HG03280 (cell line): Measurements from ENCODE around the gene PCBP3.

Experiments
- ATAC-seq: cut with Tn5 transposase; IDR thresholded peaks from one replicate; pipeline ENCODE4 v1.9.1; 2021; ENCODE audit warnings: mild to moderate bottlenecking, moderate library complexity; ENCODE audit not compliant: unreplicated experiment

Gene PCBP3

DNA sequence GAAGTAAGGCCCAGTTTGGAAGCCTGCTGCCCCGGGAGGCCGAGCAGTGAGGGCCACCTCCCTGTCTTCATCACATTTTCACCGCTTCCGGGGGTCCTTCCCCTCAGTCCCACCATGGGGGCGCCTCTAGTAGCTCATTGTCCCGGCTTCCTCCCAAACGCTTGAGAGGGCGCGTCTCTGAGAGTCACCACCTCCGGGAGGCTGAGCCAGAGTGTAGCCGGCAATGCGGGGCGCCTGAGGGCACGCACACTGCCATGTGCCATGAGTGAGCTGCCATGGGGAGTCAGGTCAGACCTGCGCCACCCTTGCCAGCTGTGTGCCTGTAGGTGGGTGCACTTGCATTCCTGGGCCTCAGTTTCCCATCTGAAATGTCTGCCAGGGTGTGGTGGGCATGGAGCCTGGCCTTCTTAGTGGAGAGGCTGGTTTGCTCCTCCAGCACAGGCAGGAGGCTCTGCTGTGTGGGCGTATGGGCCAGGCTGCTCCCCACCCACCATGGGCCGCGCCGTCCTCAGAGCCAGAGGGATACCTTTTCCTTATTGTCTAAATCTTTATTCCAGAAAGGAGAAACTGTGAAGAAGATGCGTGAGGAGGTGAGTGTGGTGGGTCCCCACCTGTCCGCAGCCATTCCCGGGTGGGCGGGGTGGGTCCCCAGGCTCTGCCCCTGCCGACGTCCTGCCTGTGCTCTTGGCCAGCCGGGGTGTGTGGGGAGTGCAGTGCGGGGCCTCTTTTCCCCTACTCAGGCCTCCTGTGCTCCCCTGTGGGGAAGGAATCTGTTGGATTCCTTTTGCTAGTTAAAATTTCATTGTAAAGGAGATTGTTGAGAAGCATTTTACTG is 256.7 kb downstream of the PCBP3 start:
- ATAC-seq = no peak

DNA sequence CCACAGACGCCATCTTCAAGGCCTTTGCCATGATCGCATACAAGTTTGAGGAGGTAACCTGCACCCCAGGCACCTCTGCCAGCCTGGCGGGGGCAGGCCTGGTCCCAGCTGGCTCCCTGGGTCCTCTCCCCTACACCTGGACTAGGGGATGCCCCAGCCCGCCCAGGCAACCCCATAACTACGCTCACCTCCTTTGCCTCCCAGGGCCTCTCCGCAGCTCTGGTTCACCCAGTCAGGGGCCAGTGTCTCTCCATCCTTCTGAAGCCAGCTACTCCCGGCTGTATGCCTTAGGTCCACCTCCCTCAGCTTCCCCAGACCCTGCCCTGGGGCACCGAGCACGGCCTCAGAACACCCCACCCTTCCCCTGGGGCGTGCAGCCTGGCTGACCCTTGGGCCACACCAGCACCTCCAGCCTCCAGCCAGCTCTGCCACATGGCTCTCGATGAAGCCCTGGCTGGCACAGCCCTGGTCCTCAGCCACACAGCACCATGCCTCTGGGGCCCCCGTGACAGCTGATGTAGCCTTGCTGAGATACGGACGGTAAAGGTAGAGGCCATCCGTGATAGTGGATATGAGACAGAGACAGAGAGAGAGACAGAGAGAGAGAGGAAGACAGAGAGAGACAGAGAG is 257.7 kb downstream of the PCBP3 start:
- ATAC-seq = no peak

DNA sequence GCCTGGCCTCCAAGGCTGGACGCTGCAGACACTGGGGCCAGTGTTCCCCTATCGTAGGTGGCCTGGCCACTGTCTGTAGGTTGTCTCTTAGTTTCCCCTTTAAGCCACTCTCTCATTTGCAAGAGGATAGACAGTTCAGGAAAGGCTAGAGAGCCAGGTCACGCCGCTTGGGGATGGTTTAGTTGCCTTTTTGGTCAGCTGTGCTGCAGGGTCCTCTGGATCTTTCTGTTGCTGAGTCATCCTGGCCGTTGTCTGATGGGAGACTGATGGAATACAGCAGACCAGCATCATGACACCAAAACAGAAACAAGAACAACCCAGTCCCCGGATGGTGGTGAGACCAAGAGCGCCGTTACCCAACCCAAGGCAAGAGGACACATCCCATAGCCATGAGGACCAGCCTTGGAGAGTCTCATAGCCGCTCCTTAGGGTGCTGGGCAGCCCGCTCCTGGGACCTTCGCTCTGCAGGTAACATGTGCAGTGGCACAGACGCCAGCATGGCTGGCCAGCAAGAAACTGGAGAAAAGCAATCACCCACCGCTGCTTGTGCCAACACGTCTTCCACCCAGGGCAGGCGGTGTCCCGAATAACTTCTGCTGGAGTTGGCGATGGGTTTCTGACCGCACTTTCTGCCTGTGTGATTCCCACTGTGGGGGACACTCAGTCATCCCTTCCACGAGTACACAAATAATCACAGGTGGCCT is 258.9 kb downstream of the PCBP3 start:
- no peak for ATAC-seq

DNA sequence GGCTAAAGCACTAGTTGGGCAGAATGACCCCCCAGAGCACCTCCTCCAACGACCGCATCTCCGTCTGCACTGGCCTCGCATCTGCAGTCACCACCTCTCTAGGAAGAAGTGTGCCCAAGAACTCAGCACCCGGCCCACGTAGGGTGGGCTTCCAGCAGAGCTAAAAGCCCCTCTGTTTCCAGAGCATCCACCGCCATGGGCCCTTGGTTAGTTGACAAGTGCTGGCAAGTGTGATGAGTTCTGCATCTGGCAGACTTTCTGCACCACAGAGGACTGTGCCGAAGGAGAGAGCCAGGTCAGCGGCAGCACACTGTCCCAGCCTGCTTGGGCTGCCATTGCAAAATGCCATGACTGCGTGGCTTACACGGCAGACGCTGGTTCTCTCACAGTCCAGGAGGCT is 261.7 kb downstream of the PCBP3 start:
- no peak for ATAC-seq

DNA sequence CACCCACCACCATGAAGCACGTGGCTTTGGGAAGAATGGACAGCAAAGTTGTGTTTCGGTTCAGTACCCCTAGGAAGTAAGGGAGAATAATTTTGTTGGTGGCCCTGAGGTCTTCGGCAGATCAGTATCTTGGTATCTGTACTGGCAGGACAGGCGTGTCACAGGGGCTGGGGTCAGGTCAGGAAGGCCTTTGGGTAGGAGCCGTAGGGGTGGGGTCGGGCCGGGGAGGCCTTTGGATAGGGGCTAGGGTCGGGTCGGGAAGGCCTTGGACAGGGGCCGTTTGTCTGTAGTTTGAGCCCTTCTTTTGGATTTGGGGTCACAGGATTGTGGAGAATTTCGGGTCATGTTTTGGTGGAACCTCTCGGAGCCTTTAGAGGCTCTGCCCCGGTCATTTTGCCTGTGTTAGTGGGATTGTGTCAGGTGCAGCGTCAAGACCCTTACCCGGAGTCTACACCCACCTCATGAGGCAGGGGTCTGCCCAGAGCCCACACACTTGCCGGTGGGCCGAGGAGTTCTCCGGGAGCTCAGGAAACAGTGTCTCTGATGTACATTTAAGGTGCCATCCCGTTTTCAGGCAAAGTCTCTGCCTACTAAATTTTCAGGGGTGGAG is 262.8 kb downstream of the PCBP3 start:
- ATAC-seq = no peak

DNA sequence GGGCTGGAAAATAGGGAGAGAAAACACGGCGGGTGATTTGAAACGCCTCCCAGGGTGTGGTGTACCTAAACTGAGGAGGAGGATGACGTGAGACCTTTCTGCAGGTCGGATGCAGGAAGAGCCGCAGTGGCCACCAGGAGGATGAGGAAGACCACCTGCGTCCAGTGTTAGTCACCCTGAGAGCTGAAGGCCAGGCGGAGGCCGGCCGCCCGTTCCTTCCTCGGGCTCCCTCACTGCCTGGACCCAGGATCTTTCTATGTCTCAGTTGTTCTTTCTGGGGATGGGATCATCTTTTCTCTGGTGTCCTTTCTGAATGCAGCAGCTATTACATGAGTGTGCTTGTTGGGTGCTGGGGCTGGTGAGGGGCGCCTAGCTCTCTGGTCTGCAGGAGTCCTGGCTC is 263.3 kb downstream of the PCBP3 start:
- ATAC-seq = no peak

DNA sequence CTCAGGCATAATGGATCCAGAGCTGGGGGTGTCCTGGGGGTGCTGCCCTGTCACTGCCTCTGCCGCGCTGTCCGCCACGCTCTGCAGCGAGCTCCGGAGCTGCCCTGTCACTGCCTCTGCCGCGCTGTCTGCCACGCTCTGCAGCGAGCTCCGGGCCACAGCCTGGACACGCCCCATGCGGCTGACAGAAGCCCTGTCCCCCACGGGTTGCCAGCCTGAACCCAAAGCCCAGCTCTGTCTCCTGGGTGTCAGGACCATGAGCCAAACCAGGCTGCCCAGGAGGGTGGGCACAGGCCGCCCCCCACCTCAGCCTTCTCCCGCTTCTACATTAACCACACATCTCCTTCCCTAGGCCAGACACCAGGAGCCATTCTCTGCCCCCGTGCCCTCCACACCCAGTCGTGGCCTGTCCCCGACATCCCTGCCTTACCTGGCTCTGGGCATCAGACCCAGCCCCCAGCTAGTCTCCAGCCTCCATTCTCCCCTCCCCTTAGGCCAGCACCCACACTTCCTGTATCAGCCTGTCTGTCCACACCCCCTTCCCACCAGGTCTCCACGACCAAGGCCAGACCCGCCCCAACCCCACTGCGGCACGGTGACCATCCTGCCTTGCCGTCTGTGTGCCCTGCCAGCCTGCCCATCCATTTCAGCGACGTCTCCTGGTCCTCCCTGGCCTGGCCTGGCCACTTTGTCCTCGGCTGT is 265.2 kb downstream of the PCBP3 start:
- ATAC-seq = no peak

DNA sequence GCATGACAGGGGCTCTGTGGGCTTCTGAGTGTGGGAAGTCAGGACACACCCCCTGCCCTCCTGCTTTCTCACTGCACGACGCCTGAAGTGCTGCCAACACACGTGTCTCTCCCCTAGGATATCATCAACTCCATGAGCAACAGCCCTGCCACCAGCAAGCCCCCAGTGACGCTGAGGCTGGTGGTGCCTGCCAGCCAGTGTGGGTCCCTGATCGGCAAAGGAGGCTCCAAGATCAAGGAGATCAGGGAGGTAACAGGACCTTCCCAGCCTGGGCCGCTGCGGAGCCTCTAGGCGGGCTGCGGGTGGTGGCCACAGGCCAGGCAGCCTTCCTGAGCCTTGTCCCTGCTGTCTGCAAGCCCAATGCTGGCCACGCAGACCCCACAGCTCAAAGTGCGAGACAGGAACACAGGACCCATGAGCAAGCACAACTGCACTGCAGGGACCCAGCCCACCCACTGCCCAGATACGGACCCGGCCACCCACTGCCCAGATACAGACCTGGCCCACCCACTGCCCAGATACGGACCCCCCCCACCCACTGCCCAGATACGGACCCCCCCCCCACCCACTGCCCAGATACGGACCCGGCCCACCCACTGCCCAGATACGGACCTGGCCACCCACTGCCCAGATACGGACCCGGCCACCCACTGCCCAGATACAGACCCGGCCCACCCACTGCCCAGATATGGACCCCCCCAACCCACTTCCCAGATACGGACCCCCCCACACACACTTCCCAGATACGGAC is 265.9 kb downstream of the PCBP3 start:
- no peak for ATAC-seq

DNA sequence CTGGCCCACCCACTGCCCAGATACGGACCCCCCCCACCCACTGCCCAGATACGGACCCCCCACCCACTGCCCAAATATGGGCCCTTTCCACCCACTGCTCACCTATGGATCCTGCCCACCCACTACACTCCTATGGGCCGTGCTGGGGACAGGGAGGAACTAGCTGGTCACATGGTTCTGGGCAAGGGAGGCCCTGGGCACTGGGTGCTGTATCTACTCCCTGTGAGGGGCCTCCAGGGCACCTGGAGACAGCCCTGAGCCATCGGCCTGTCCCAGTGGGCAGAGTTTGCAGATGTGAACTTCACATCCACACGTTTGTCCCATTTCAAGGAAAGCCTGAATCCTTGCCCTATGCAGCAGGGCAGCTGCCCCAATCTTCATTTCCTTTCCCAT is 266.6 kb downstream of the PCBP3 start:
- ATAC-seq = no peak

DNA sequence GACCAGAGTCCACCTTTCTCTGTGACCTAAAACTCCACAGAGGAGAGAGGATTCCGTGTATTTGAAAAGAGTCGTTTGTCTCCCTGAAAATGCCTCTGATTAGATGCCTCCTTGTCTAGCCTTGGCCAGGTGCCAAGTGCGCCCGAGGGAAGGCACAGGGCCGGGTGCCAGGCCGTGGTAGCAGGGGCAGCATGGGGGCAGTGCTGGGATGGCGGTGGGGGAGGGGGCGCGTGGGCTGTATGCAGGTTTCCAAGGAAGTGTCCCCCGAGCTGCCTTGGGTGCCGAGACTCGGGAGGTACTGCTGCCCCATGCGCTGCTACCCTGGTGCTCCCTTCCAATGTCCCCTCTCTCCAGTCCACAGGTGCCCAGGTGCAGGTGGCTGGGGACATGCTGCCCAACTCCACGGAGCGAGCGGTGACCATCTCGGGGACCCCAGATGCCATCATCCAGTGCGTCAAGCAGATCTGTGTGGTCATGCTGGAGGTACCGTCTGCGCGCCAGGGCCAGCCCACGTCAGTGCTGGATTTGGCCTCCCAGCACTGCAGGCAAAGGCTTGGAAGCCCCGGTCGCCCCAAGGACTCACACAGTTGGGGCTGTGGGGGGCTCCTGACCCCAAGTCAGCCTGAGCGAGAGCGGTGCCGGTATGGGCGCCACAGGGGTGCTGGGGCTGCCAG is 267.2 kb downstream of the PCBP3 start:
- no peak for ATAC-seq

DNA sequence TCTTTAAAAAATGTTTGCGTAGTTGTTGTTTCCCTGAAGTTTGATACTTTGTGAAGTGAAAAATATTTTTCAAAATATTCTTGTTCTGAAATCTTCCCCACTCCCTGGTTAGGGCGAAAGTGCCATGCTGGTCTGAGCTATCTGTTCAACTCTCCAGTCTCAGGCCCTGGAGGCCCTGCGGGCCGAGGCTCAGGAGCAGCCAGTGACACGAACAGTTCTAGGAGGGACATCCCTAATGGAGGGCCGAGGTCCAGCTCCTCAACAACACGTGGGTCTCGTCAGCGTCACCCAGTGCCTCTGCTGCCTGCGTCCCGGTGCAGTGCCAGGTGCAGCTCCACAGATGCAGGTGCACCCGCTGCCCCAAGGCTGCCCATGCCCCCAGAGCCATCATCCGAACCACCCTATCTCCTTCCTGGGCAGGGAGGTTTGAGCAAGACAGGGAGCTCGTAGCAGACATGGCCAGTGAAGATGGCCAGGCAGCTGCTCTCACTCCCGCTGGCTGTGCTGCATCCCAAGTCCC is 268.3 kb downstream of the PCBP3 start:
- no peak for ATAC-seq

DNA sequence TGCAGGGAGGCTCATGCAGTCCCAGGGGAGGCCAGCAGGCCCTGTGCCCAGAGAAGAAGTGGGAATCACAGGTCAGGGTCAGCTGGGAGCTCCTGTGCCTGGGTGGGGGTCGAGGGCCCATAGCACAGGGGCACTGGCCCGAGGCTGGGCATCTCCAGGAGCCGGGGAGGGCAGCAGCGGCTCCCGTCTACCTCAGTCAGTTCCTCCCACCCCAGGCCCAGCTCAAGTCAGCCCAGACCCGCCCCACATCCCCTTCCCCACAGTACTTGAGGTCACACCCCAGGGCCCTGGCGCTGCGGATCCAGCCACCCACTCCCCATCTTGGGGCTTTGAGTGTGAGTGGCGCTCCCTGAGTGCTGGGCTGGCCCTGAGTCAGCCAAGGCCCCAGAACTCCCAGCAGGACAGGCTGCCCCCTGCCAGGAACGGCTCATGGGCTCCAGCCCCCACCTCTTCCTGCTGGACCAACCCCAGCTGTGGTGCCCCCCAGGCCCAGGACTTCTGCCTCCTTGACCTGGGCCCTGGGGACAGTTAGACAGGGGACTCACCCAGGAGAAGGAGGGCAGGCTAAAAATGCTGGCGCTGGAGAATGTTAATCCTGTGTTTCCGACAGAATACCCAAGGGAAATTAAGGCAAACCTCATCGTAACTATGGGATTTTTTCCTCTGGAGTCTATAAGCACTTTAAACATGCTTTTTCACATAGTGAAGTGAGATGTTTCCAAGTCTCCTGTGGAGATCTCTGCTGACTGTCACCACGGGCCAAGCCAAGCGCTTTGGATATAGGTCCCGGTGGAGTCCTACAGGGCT is 269.3 kb downstream of the PCBP3 start:
- no peak for ATAC-seq

DNA sequence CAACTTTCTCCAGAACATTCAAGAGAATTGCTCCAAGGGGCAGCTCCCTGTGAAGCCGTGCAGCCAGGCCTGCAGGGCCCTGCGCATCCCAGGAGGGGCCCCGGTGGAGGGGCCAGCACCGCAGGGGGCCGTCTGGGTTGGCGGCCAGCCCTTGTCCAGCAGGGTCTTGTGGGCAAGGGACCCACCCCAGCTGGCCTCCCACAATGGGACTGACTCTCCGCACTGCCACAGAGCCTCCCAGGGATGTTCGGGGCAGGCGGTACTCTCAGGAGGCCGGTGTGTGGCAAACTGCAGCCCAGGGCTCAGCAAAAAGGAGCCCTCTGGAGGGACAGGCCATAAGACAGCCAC is 269.9 kb downstream of the PCBP3 start:
- no peak for ATAC-seq

DNA sequence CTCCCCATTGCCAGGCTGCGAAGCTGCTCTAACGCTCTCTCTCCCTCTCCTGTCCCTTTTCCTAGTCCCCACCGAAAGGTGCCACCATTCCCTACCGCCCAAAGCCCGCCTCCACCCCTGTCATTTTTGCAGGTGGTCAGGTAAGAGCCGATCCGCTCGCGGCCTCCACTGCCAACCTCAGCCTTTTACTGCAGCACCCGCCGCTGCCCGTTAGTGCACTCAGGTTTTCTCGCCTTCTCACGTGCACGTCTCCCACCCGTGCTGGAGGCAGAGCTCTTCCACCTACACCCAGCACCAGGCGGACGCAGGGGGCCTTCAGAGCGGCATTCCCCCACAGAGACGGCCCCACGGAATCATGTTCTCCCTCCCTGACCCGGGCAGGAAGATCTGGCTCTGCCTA is 270.4 kb downstream of the PCBP3 start:
- ATAC-seq = no peak

DNA sequence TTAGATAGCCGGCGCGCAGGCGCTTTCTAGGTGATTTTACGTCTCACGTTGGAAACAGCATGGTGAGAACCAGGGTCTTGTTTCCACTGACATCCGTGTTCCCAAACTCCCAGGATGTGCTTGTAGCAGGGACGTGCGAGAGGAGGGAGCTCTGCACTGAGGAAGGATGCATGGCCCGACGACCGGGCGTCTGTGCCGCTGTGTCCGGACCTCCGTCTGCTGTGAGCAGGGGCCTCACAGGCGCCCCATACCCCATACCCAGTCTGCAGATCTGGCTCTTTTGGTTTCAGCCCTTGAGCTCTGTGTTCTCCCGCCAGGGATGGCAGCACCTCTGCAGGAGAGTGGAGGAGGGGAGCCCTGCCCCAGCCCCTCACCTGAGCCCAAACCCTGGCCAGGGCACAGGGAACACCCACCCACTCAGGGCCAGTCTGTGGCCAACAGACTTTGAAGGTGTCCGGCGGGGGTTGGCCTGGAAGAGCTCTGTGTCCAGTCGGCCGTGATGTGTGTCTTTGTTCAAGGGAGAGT is 270.9 kb downstream of the PCBP3 start:
- ATAC-seq = no peak

DNA sequence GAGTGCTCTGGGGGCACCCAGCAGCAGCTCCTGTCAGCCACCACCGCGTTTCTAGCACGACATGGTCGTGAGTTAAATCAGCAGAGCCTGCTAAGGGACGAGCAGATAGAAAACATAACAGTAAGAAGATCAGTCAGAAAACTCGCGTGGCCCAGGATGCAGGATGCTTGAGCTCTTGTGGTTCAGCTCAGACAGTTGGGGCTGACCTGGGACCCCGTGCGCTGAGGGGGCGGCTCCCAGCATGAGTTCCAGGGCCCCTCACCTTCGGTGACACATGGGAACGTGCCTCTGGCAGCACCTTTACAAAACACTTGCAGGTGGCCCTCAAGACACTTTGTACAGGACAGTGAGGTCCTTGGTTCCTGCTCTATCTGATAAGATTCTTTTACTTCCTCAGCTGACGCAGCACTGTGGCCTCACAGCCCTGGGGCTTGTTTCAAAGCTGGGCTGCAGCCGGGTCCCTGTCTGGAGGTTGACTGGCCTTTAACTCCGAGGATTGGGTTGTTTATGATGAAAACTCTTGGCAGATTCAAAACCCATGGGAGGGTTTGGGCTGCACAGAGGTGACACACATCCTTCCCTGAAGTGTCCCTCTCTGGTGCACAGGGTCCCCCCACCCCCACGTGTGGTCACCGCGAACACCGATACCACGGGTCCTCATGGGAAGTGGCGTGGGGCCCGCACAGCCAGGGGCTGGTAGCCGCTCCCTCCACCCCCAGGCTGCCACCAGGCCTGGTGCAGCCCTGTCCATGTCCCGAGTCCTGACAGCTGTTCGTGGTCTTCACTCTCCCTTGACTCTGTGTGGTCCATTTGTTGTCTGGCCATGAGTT is 272.7 kb downstream of the PCBP3 start:
- ATAC-seq = no peak

DNA sequence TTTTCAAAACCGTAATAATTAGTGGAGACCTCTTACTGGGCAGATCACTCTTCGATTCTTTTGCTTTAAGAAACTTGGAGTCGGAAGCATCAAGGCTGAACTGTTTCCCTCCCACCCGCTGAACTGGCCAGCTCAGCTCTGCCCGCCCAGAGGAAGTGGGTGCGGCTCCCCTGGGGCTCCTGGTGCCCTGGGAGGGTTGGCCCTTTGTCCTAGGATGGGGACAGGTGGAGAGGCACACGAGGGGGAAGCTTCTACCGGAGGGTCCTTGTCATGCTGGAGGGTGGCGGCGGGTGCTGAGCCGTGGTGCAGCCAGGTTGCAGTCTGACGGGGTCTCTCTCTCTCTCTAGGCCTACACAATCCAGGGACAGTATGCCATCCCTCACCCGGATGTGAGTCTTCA is 273.7 kb downstream of the PCBP3 start:
- ATAC-seq = no peak

DNA sequence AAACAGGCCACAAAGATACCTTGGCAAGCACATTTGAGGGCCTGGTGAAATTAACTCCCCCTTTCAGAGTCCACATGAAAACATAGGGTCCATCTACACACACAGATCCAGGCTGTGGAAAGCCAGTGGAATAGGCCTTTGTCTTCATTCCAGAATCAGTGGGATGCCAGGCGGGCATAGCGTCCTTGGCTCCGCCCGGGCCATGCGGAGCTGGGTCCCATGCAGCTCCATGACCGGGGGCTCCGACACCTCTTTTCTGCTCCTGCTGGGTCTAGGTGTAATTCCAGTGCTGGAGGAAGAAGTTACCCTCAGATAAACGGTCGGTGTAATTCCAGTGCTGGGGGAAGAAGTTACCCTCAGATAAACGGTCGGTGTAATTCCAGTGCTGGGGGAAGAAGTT is 274.5 kb downstream of the PCBP3 start:
- ATAC-seq = no peak
